ENCODE measurements around the gene CD164.

Gene CD164

GRCh38 chr6:109332748-109333147 lies 49.5 kb downstream of the CD164 start:
- no peaks in the 10 kb centered on the region for H3K36me3 ChIP-seq (ENCODE audit: control insufficient read depth in 5 of 5, insufficient read depth in 5 of 5, low read length in 5 of 5)
- H3K9ac ChIP-seq (ENCODE audit: low read length in 5 of 5): no peak overlapping the region
- H3K4me1 ChIP-seq (ENCODE audit: control insufficient read depth in 5 of 5, insufficient read depth in 5 of 5, low read length in 5 of 5): peaks cover 0 to 19% (median 17%) of the 10 kb centered on the region in 5 donors
- no peaks in the 10 kb centered on the region for H3K27me3 ChIP-seq (ENCODE audit: control insufficient read depth in 5 of 5, insufficient read depth in 4 of 5, low read length in 5 of 5)
- no peak overlapping the region for H3K27ac ChIP-seq (ENCODE audit: low read depth, low read length)
- no peaks in the 10 kb centered on the region for H3K9me3 ChIP-seq (ENCODE audit: control insufficient read depth in 5 of 5, low read length in 5 of 5)
- H3K4me3 ChIP-seq (ENCODE audit: low read depth in 1 of 5, low read length in 5 of 5): no peak overlapping the region

GRCh38 chr6:109331081-109331480 lies 51.2 kb downstream of the CD164 start:
- H3K9me3 ChIP-seq (ENCODE audit: control insufficient read depth in 5 of 5, low read length in 5 of 5): no peaks in the 10 kb centered on the region

GRCh38 chr6:109330263-109330662 lies 52.0 kb downstream of the CD164 start:
- H3K27me3 ChIP-seq (ENCODE audit: control insufficient read depth in 5 of 5, insufficient read depth in 4 of 5, low read length in 5 of 5): no peaks in the 10 kb centered on the region
- H3K27ac ChIP-seq (ENCODE audit: low read depth, low read length): no peak overlapping the region
- H3K9ac ChIP-seq (ENCODE audit: low read length in 5 of 5): no peak overlapping the region
- H3K4me1 ChIP-seq (ENCODE audit: control insufficient read depth in 5 of 5, insufficient read depth in 5 of 5, low read length in 5 of 5): peaks cover 0 to 12% (median 5%) of the 10 kb centered on the region in 5 donors
- no peaks in the 10 kb centered on the region for H3K36me3 ChIP-seq (ENCODE audit: control insufficient read depth in 5 of 5, insufficient read depth in 5 of 5, low read length in 5 of 5)
- no peak overlapping the region for H3K4me3 ChIP-seq (ENCODE audit: low read depth in 1 of 5, low read length in 5 of 5)
- H3K9me3 ChIP-seq (ENCODE audit: control insufficient read depth in 5 of 5, low read length in 5 of 5): no peaks in the 10 kb centered on the region

More at GRCh38 chr6:109331081-109331480, 51.2 kb downstream of the CD164 start:
- Histone ChIP-seq H3K27ac (ENCODE audit: low read depth, low read length) (no peak overlapping the region), H3K27me3 (ENCODE audit: control insufficient read depth in 5 of 5, insufficient read depth in 4 of 5, low read length in 5 of 5) (no peaks in the 10 kb centered on the region), H3K9ac (ENCODE audit: low read length in 5 of 5) (no peak overlapping the region), H3K4me3 (ENCODE audit: low read depth in 1 of 5, low read length in 5 of 5) (no peak overlapping the region), H3K36me3 (ENCODE audit: control insufficient read depth in 5 of 5, insufficient read depth in 5 of 5, low read length in 5 of 5) (no peaks in the 10 kb centered on the region), H3K4me1 (ENCODE audit: control insufficient read depth in 5 of 5, insufficient read depth in 5 of 5, low read length in 5 of 5) (peaks cover 0 to 6% (median 6%) of the 10 kb centered on the region in 5 donors)

GRCh38 chr6:109328629-109329028 lies 53.6 kb downstream of the CD164 start:
- Histone ChIP-seq H3K36me3 (ENCODE audit: control insufficient read depth in 5 of 5, insufficient read depth in 5 of 5, low read length in 5 of 5) (no peaks in the 10 kb centered on the region), H3K4me3 (ENCODE audit: low read depth in 1 of 5, low read length in 5 of 5) (no peak overlapping the region), H3K27me3 (ENCODE audit: control insufficient read depth in 5 of 5, insufficient read depth in 4 of 5, low read length in 5 of 5) (no peaks in the 10 kb centered on the region), H3K4me1 (ENCODE audit: control insufficient read depth in 5 of 5, insufficient read depth in 5 of 5, low read length in 5 of 5) (peaks cover 0 to 14% (median 5%) of the 10 kb centered on the region in 5 donors), H3K9me3 (ENCODE audit: control insufficient read depth in 5 of 5, low read length in 5 of 5) (no peaks in the 10 kb centered on the region), H3K27ac (ENCODE audit: low read depth, low read length) (no peak overlapping the region), H3K9ac (ENCODE audit: low read length in 5 of 5) (no peak overlapping the region)

- Histone ChIP-seq H3K27ac (ENCODE audit: low read depth, low read length) (no peak overlapping the region), H3K36me3 (ENCODE audit: control insufficient read depth in 5 of 5, insufficient read depth in 5 of 5, low read length in 5 of 5) (no peaks in the 10 kb centered on the region), H3K4me3 (ENCODE audit: low read depth in 1 of 5, low read length in 5 of 5) (no peak overlapping the region), H3K9ac (ENCODE audit: low read length in 5 of 5) (no peak overlapping the region), H3K27me3 (ENCODE audit: control insufficient read depth in 5 of 5, insufficient read depth in 4 of 5, low read length in 5 of 5) (no peaks in the 10 kb centered on the region), H3K9me3 (ENCODE audit: control insufficient read depth in 5 of 5, low read length in 5 of 5) (no peaks in the 10 kb centered on the region), H3K4me1 (ENCODE audit: control insufficient read depth in 5 of 5, insufficient read depth in 5 of 5, low read length in 5 of 5) (peaks cover 0 to 18% (median 8%) of the 10 kb centered on the region in 5 donors)
Observed at GRCh38 chr6:109327959-109328358, 54.3 kb downstream of the CD164 start.

GRCh38 chr6:109327491-109327890 lies 54.8 kb downstream of the CD164 start:
- H3K27ac ChIP-seq (ENCODE audit: low read depth, low read length): no peak overlapping the region

GRCh38 chr6:109326351-109326750 lies 55.9 kb downstream of the CD164 start:
- Histone ChIP-seq H3K27me3 (ENCODE audit: control insufficient read depth in 5 of 5, insufficient read depth in 4 of 5, low read length in 5 of 5) (no peaks in the 10 kb centered on the region), H3K9me3 (ENCODE audit: control insufficient read depth in 5 of 5, low read length in 5 of 5) (no peaks in the 10 kb centered on the region), H3K4me1 (ENCODE audit: control insufficient read depth in 5 of 5, insufficient read depth in 5 of 5, low read length in 5 of 5) (peaks cover 0 to 13% (median 3%) of the 10 kb centered on the region in 5 donors), H3K27ac (ENCODE audit: low read depth, low read length) (no peak overlapping the region), H3K4me3 (ENCODE audit: low read depth in 1 of 5, low read length in 5 of 5) (no peak overlapping the region), H3K9ac (ENCODE audit: low read length in 5 of 5) (no peak overlapping the region), H3K36me3 (ENCODE audit: control insufficient read depth in 5 of 5, insufficient read depth in 5 of 5, low read length in 5 of 5) (no peaks in the 10 kb centered on the region)

More at GRCh38 chr6:109327491-109327890, 54.8 kb downstream of the CD164 start:
- Histone ChIP-seq H3K9me3 (ENCODE audit: control insufficient read depth in 5 of 5, low read length in 5 of 5) (no peaks in the 10 kb centered on the region), H3K4me3 (ENCODE audit: low read depth in 1 of 5, low read length in 5 of 5) (no peak overlapping the region), H3K9ac (ENCODE audit: low read length in 5 of 5) (no peak overlapping the region), H3K27me3 (ENCODE audit: control insufficient read depth in 5 of 5, insufficient read depth in 4 of 5, low read length in 5 of 5) (no peaks in the 10 kb centered on the region), H3K36me3 (ENCODE audit: control insufficient read depth in 5 of 5, insufficient read depth in 5 of 5, low read length in 5 of 5) (no peaks in the 10 kb centered on the region), H3K4me1 (ENCODE audit: control insufficient read depth in 5 of 5, insufficient read depth in 5 of 5, low read length in 5 of 5) (peaks cover 0 to 15% (median 8%) of the 10 kb centered on the region in 5 donors)

GRCh38 chr6:109325400-109325801 lies 56.9 kb downstream of the CD164 start:
- Histone ChIP-seq H3K9me3 (ENCODE audit: control insufficient read depth in 5 of 5, low read length in 5 of 5) (no peaks in the 10 kb centered on the region), H3K27ac (ENCODE audit: low read depth, low read length) (no peak overlapping the region), H3K4me1 (ENCODE audit: control insufficient read depth in 5 of 5, insufficient read depth in 5 of 5, low read length in 5 of 5) (peaks cover 0 to 13% (median 3%) of the 10 kb centered on the region in 5 donors), H3K36me3 (ENCODE audit: control insufficient read depth in 5 of 5, insufficient read depth in 5 of 5, low read length in 5 of 5) (no peaks in the 10 kb centered on the region), H3K27me3 (ENCODE audit: control insufficient read depth in 5 of 5, insufficient read depth in 4 of 5, low read length in 5 of 5) (no peaks in the 10 kb centered on the region), H3K9ac (ENCODE audit: low read length in 5 of 5) (no peak overlapping the region), H3K4me3 (ENCODE audit: low read depth in 1 of 5, low read length in 5 of 5) (no peak overlapping the region)

GRCh38 chr6:109323241-109323640 lies 59.0 kb downstream of the CD164 start:
- Histone ChIP-seq H3K36me3 (ENCODE audit: control insufficient read depth in 5 of 5, insufficient read depth in 5 of 5, low read length in 5 of 5) (no peaks in the 10 kb centered on the region), H3K27ac (ENCODE audit: low read depth, low read length) (no peak overlapping the region), H3K9ac (ENCODE audit: low read length in 5 of 5) (no peak overlapping the region)

GRCh38 chr6:109322825-109323224 lies 59.4 kb downstream of the CD164 start:
- no peaks in the 10 kb centered on the region for H3K9me3 ChIP-seq (ENCODE audit: control insufficient read depth in 5 of 5, low read length in 5 of 5)

More at GRCh38 chr6:109323241-109323640, 59.0 kb downstream of the CD164 start:
- H3K27me3 ChIP-seq (ENCODE audit: control insufficient read depth in 5 of 5, insufficient read depth in 4 of 5, low read length in 5 of 5): no peaks in the 10 kb centered on the region
- no peaks in the 10 kb centered on the region for H3K9me3 ChIP-seq (ENCODE audit: control insufficient read depth in 5 of 5, low read length in 5 of 5)
- no peak overlapping the region for H3K4me3 ChIP-seq (ENCODE audit: low read depth in 1 of 5, low read length in 5 of 5)
- peaks cover 0 to 13% (median 3%) of the 10 kb centered on the region in 5 donors for H3K4me1 ChIP-seq (ENCODE audit: control insufficient read depth in 5 of 5, insufficient read depth in 5 of 5, low read length in 5 of 5)

More at GRCh38 chr6:109322825-109323224, 59.4 kb downstream of the CD164 start:
- no peak overlapping the region for H3K4me3 ChIP-seq (ENCODE audit: low read depth in 1 of 5, low read length in 5 of 5)
- H3K4me1 ChIP-seq (ENCODE audit: control insufficient read depth in 5 of 5, insufficient read depth in 5 of 5, low read length in 5 of 5): peaks cover 0 to 13% (median 3%) of the 10 kb centered on the region in 5 donors
- H3K36me3 ChIP-seq (ENCODE audit: control insufficient read depth in 5 of 5, insufficient read depth in 5 of 5, low read length in 5 of 5): no peaks in the 10 kb centered on the region
- H3K9ac ChIP-seq (ENCODE audit: low read length in 5 of 5): no peak overlapping the region
- no peak overlapping the region for H3K27ac ChIP-seq (ENCODE audit: low read depth, low read length)
- H3K27me3 ChIP-seq (ENCODE audit: control insufficient read depth in 5 of 5, insufficient read depth in 4 of 5, low read length in 5 of 5): no peaks in the 10 kb centered on the region
